Hepatocyte (in vitro differentiated cells): ENCODE measurements around the gene S100Z. TPM values are rescaled to one million over a fixed set of nuclear protein-coding genes. Genes with fewer than 3 reads are reported as not detected.
A peak's percentile ranks its signal among the peaks of the same experiment; 100 is the strongest.

ENCODE experiments used
- DNase-seq: peaks from one replicate; pipeline ENCODE4 v3.0.0-alpha.2; 2016; ENCODE audit warnings: low spot score
- H2AFZ ChIP-seq: fragments of 200-600 bp; sonication (generic); 2 replicates; pipeline ENCODE4 v1.6.0; 2016; ENCODE audit warnings: antibody characterized with exemption, mild to moderate bottlenecking
- H3K27ac ChIP-seq: fragments of 200-600 bp; sonication (generic); 2 replicates; pipeline ENCODE4 v1.5.1; 2016; ENCODE audit warnings: mild to moderate bottlenecking
- H3K27me3 ChIP-seq: fragments of 200-600 bp; sonication (generic); 2 replicates; pipeline ENCODE4 v1.6.1; 2016
- H3K36me3 ChIP-seq: fragments of 200-600 bp; sonication (generic); replicated peaks from 2 replicates; pipeline ENCODE4 v1.5.1; 2016; ENCODE audit warnings: low read depth; ENCODE audit not compliant: insufficient read depth
- H3K4me1 ChIP-seq: fragments of 200-600 bp; sonication (generic); 2 replicates; pipeline ENCODE4 v1.5.1; 2016; ENCODE audit warnings: mild to moderate bottlenecking, moderate library complexity; ENCODE audit not compliant: insufficient read depth
- H3K4me2 ChIP-seq: fragments of 200-600 bp; sonication (generic); 2 replicates; pipeline ENCODE4 v1.6.0; 2016
- H3K4me3 ChIP-seq: fragments of 200-600 bp; sonication (generic); 2 replicates; pipeline ENCODE4 v1.5.1; 2016; ENCODE audit warnings: mild to moderate bottlenecking
- H3K79me2 ChIP-seq: fragments of 200-600 bp; sonication (generic); 2 replicates; pipeline ENCODE4 v1.6.0; 2017; ENCODE audit warnings: mild to moderate bottlenecking
- H3K9me2 ChIP-seq: fragments of 200-600 bp; sonication (generic); replicated peaks from 2 replicates; pipeline ENCODE4 v1.6.0; 2017; ENCODE audit warnings: mild to moderate bottlenecking; ENCODE audit not compliant: insufficient read depth
- H3K9me3 ChIP-seq: fragments of 200-600 bp; sonication (generic); 2 replicates; pipeline ENCODE4 v1.5.1; 2016; ENCODE audit warnings: low read depth, mild to moderate bottlenecking
- H4K20me1 ChIP-seq: fragments of 200-600 bp; sonication (generic); 2 replicates; pipeline ENCODE4 v1.6.0; 2016; ENCODE audit warnings: mild to moderate bottlenecking; ENCODE audit not compliant: insufficient read depth, poor library complexity, severe bottlenecking
- CTCF ChIP-seq: fragments of 200-600 bp; sonication (generic); IDR thresholded peaks from 2 replicates; pipeline ENCODE4 v1.5.1; 2016; ENCODE audit warnings: antibody characterized with exemption, mild to moderate bottlenecking; ENCODE audit not compliant: poor library complexity
- EZH2 ChIP-seq: fragments of 200-600 bp; sonication (generic); IDR thresholded peaks from 2 replicates; pipeline ENCODE4 v1.6.1; 2016; ENCODE audit warnings: antibody characterized with exemption, mild to moderate bottlenecking, borderline replicate concordance
- EZH2phosphoT487 ChIP-seq: fragments of 200-600 bp; sonication (generic); IDR thresholded peaks from one replicate; pipeline ENCODE4 v1.6.1; 2018; ENCODE audit warnings: antibody characterized with exemption, mild to moderate bottlenecking, low read depth, moderate library complexity; ENCODE audit not compliant: unreplicated experiment, severe bottlenecking
- WGBS: methylation state at CpG from one replicate; pipeline ENCODE4 v1.1.6; 2016; ENCODE audit warnings: low lambda C conversion rate; ENCODE audit errors: missing lambda C conversion rate; 5-methylcytosine and 5-hydroxymethylcytosine counted together
- polyA plus RNA-seq: library from polyadenylated mRNA; unstranded; fragments of >200 nt; fragmentation: Nextera tagmentation; extraction: Ambion mirVana; gene quantifications from 2 replicates; pipeline ENCODE4 v1.2.1, GENCODE V29; 2016
- total RNA-seq: library from RNA; depleted of rRNA; stranded (reverse); fragments of >200 nt; gene quantifications from 2 replicates; pipeline ENCODE4 v1.2.3, GENCODE V29; 2014

S100Z gene
- total and polyA plus RNA-seq, 2 experiments from 2014 or later = 0.51 to 1.4 TPM

- H4K20me1 ChIP-seq = no peaks in the 10 kb centered on the region
- no peak overlapping the region for H3K27ac ChIP-seq
- H3K79me2 ChIP-seq = no peaks in the 10 kb centered on the region
- H2AFZ ChIP-seq = peak overlapping the region; percentile 71
- 24% methylated on average over 25 of the region's 25 CpGs for WGBS
- H3K9me2 ChIP-seq = no peaks in the 10 kb centered on the region
- DNase-seq = no peak
- peaks cover 7% of the 10 kb centered on the region for H3K4me1 ChIP-seq
- no peaks in the 10 kb centered on the region for H3K9me3 ChIP-seq
- no peak for TF ChIP-seq CTCF
- TF ChIP-seq EZH2 = no peak
- no peak for TF ChIP-seq EZH2phosphoT487
- H3K4me3 ChIP-seq = peak overlapping the region; percentile 42
- H3K36me3 ChIP-seq = no peaks in the 10 kb centered on the region
- H3K4me2 ChIP-seq = peak overlapping the region; percentile 98
- peaks cover 45% of the 10 kb centered on the region for H3K27me3 ChIP-seq
These were observed 104.6 kb downstream of the S100Z start for GRCh38 chr5:76954383-76954763.

GRCh38 chr5:76956033-76956432, 106.2 kb downstream of the S100Z start:
- WGBS = 55% methylated on average over 2 of the region's 2 CpGs
- Histone ChIP-seq H2AFZ (no peak overlapping the region), H3K4me1 (peaks cover 7% of the 10 kb centered on the region), H3K4me3 (no peak overlapping the region), H3K27me3 (peaks cover 45% of the 10 kb centered on the region), H3K9me2 (no peaks in the 10 kb centered on the region), H3K79me2 (no peaks in the 10 kb centered on the region), H3K4me2 (no peak overlapping the region), H3K27ac (no peak overlapping the region), H3K36me3 (no peaks in the 10 kb centered on the region), H4K20me1 (no peaks in the 10 kb centered on the region), H3K9me3 (no peaks in the 10 kb centered on the region)
- no peak for TF ChIP-seq EZH2phosphoT487
- no peak for TF ChIP-seq EZH2
- no peak for TF ChIP-seq CTCF
- DNase-seq = no peak

GRCh38 chr5:76958991-76959767, 109.4 kb downstream of the S100Z start:
- no peak overlapping the region for H3K4me2 ChIP-seq
- H4K20me1 ChIP-seq = no peaks in the 10 kb centered on the region
- no peak for DNase-seq

More at GRCh38 chr5:76958991-76959767, 109.4 kb downstream of the S100Z start:
- TF ChIP-seq CTCF (no peak), EZH2 (no peak), EZH2phosphoT487 (no peak)
- peaks cover 2% of the 10 kb centered on the region for H3K4me1 ChIP-seq
- H3K27me3 ChIP-seq = peaks cover 18% of the 10 kb centered on the region
- no peaks in the 10 kb centered on the region for H3K79me2 ChIP-seq
- H3K4me3 ChIP-seq = no peak overlapping the region
- H3K9me2 ChIP-seq = no peaks in the 10 kb centered on the region
- no peak overlapping the region for H3K27ac ChIP-seq
- H2AFZ ChIP-seq = no peak overlapping the region
- 71% methylated on average over 5 of the region's 5 CpGs for WGBS
- H3K36me3 ChIP-seq = no peaks in the 10 kb centered on the region
- no peaks in the 10 kb centered on the region for H3K9me3 ChIP-seq
